ENCODE results near the gene MYO3B.

MYO3B gene

GRCh38 chr2:170155723-170156253 lies 22.2 kb upstream of the MYO3B start:
- H3K4me1 Mint-ChIP-seq (ENCODE audit: low read depth), result no peaks in the 10 kb centered on the region
- no peak overlapping the region for H3K27ac Mint-ChIP-seq
- no peak overlapping the region for H3K4me3 Mint-ChIP-seq
- no peaks in the 10 kb centered on the region for H3K27me3 Mint-ChIP-seq
- H3K36me3 Mint-ChIP-seq, result no peaks in the 10 kb centered on the region
- no peaks in the 10 kb centered on the region for H3K9me3 Mint-ChIP-seq (ENCODE audit: low read depth)

- H3K36me3 Mint-ChIP-seq, result no peaks in the 10 kb centered on the region
- H3K9me3 Mint-ChIP-seq (ENCODE audit: low read depth), result no peaks in the 10 kb centered on the region
Measured at GRCh38 chr2:170156592-170156991, 21.4 kb upstream of the MYO3B start.

GRCh38 chr2:170157025-170157684 lies 20.8 kb upstream of the MYO3B start:
- H3K36me3 Mint-ChIP-seq, result no peaks in the 10 kb centered on the region
- no peak overlapping the region for H3K4me3 Mint-ChIP-seq
- H3K9me3 Mint-ChIP-seq (ENCODE audit: low read depth), result no peaks in the 10 kb centered on the region
- no peaks in the 10 kb centered on the region for H3K27me3 Mint-ChIP-seq
- no peak overlapping the region for H3K27ac Mint-ChIP-seq
- H3K4me1 Mint-ChIP-seq (ENCODE audit: low read depth), result no peaks in the 10 kb centered on the region

More at GRCh38 chr2:170156592-170156991, 21.4 kb upstream of the MYO3B start:
- no peaks in the 10 kb centered on the region for H3K27me3 Mint-ChIP-seq
- no peak overlapping the region for H3K4me3 Mint-ChIP-seq
- no peak overlapping the region for H3K27ac Mint-ChIP-seq
- H3K4me1 Mint-ChIP-seq (ENCODE audit: low read depth), result no peaks in the 10 kb centered on the region

- Mint-ChIP-seq H3K4me1 (ENCODE audit: low read depth) (no peaks in the 10 kb centered on the region), H3K36me3 (no peaks in the 10 kb centered on the region), H3K27me3 (peaks cover 3% of the 10 kb centered on the region), H3K9me3 (ENCODE audit: low read depth) (no peaks in the 10 kb centered on the region), H3K4me3 (no peak overlapping the region), H3K27ac (no peak overlapping the region)
Measured at GRCh38 chr2:170159060-170159459, 18.9 kb upstream of the MYO3B start.

GRCh38 chr2:170161516-170162270 lies 16.3 kb upstream of the MYO3B start:
- Mint-ChIP-seq H3K36me3 (no peaks in the 10 kb centered on the region), H3K4me1 (ENCODE audit: low read depth) (no peaks in the 10 kb centered on the region), H3K27ac (no peak overlapping the region), H3K4me3 (no peak overlapping the region), H3K9me3 (ENCODE audit: low read depth) (no peaks in the 10 kb centered on the region), H3K27me3 (peaks cover 3% of the 10 kb centered on the region)

DNA sequence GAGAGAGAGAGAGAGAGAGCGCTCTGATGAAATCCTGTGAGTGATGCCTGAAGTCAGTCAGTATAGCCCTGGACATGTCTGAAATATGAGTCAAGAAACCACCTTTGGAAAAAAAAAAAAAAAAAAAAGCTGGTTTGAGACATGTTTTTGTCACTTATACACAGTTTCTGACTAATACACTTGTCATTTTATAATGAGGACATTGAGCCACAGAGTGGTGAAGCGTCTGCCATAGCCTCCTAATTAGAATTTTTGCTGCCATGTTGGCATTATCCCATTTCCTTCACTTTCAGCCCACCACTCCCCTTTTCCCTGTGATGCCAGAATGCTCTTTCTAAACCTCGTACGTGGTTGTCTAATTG lies 15.7 kb upstream of the MYO3B start:
- Mint-ChIP-seq H3K27ac (no peak overlapping the region), H3K4me3 (no peak overlapping the region), H3K9me3 (ENCODE audit: low read depth) (no peaks in the 10 kb centered on the region), H3K27me3 (peaks cover 3% of the 10 kb centered on the region), H3K36me3 (no peaks in the 10 kb centered on the region), H3K4me1 (ENCODE audit: low read depth) (no peaks in the 10 kb centered on the region)

- peaks cover 3% of the 10 kb centered on the region for H3K27me3 Mint-ChIP-seq
- H3K4me1 Mint-ChIP-seq (ENCODE audit: low read depth), result no peaks in the 10 kb centered on the region
Measured at GRCh38 chr2:170163411-170164065, 14.4 kb upstream of the MYO3B start.

DNA sequence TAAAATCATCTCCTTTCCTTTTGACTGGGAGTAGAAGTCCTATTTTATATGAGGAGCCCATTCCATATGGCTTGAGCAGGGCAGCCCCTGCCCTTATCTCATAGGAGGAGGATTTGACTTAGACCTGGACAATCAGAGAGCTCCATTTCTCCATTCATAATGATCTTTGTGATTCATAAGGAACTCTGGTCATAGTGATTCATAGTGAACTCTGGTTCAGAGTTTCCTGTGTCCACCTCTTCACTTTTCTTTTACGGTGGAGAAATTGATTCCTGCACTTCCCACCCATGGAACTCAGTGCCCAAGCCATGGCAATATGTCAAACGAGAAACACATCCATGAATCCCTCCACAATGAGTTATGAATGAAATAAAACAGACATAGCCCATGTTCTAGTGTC lies 12.8 kb upstream of the MYO3B start:
- no peaks in the 10 kb centered on the region for H3K36me3 Mint-ChIP-seq
- H3K4me1 Mint-ChIP-seq (ENCODE audit: low read depth), result no peaks in the 10 kb centered on the region
- no peak overlapping the region for H3K4me3 Mint-ChIP-seq
- no peak overlapping the region for H3K27ac Mint-ChIP-seq
- peaks cover 3% of the 10 kb centered on the region for H3K27me3 Mint-ChIP-seq
- H3K9me3 Mint-ChIP-seq (ENCODE audit: low read depth), result no peaks in the 10 kb centered on the region

More at GRCh38 chr2:170163411-170164065, 14.4 kb upstream of the MYO3B start:
- H3K36me3 Mint-ChIP-seq, result no peaks in the 10 kb centered on the region
- no peak overlapping the region for H3K4me3 Mint-ChIP-seq
- H3K27ac Mint-ChIP-seq, result no peak overlapping the region
- H3K9me3 Mint-ChIP-seq (ENCODE audit: low read depth), result no peaks in the 10 kb centered on the region

- Mint-ChIP-seq H3K4me1 (ENCODE audit: low read depth) (no peaks in the 10 kb centered on the region), H3K27me3 (peaks cover 3% of the 10 kb centered on the region), H3K27ac (no peak overlapping the region), H3K9me3 (ENCODE audit: low read depth) (no peaks in the 10 kb centered on the region), H3K4me3 (no peak overlapping the region), H3K36me3 (no peaks in the 10 kb centered on the region)
Measured at GRCh38 chr2:170166735-170167134, 11.2 kb upstream of the MYO3B start.

DNA sequence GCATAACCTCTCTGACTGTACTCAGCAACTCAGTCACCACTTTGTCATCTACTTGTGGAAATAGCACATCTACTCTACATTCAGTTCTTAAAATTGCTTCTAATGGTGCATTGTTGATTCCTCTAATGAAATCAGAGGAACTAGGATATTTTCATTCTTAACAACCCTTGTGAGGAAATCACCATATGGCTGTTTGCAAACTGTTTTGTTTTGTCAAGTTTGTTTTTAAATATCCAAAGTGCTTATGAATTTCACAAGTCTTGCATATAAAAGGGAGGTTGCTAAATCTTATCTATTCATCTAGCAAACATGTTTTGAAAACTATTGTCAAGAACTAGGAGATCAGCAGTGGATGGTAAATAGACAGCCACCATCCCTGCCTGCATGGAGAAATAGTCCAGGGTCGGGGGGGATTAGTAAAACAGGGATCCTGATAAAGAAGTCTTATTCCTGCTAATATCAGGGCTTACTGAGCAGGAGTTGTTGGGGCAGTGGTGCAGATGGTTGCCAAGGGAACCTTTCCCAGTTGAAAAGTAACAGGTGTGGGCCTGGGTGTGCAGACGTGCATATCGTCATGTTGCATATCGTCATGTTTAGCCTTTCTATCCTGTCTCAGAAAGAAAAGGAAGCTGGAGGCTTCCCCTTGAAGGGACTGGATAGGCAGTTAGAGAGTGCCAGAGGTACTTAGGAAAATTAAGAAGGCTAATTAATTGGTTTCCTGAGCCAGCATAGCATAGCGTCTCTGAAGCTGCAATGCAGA lies 7.5 kb upstream of the MYO3B start:
- Mint-ChIP-seq H3K4me1 (ENCODE audit: low read depth) (no peaks in the 10 kb centered on the region), H3K27me3 (no peaks in the 10 kb centered on the region)

GRCh38 chr2:170176212-170176611 lies 1.7 kb upstream of the MYO3B start:
- Mint-ChIP-seq H3K4me3 (no peak overlapping the region), H3K27ac (no peak overlapping the region), H3K4me1 (ENCODE audit: low read depth) (no peaks in the 10 kb centered on the region), H3K9me3 (ENCODE audit: low read depth) (no peaks in the 10 kb centered on the region), H3K27me3 (no peaks in the 10 kb centered on the region), H3K36me3 (no peaks in the 10 kb centered on the region)

More for the DNA sequence above, 7.5 kb upstream of the MYO3B start:
- H3K36me3 Mint-ChIP-seq, result no peaks in the 10 kb centered on the region
- no peaks in the 10 kb centered on the region for H3K9me3 Mint-ChIP-seq (ENCODE audit: low read depth)
- no peak overlapping the region for H3K27ac Mint-ChIP-seq
- no peak overlapping the region for H3K4me3 Mint-ChIP-seq

DNA sequence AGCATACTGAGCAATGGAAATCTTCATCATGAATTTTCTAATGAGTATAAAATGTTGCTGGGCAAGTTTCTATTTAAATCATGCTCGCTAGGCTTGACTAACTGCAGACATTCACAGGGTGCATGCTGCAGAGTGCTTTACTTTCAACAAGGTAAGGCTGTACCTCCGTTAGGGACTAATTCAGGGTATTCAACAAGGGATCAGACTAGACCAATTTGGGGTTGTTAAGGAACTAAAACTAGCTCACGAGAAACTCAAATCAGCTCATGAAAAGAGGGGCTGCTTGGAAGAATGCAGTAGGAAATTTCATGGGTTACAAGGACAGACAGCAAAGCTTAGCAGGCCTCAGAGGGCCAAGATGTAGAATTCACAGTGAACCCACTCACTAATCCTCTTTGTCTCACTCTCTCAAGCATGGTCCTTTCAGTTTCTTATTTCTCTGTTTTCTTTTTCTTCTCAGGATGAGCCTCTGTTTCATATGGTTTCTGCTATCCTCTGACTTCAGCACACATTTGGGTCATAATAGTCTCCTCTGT lies 2.2 kb downstream of the MYO3B start:
- Mint-ChIP-seq H3K4me3 (no peak overlapping the region), H3K9me3 (ENCODE audit: low read depth) (no peaks in the 10 kb centered on the region), H3K27me3 (no peaks in the 10 kb centered on the region), H3K4me1 (ENCODE audit: low read depth) (no peaks in the 10 kb centered on the region), H3K27ac (no peak overlapping the region), H3K36me3 (no peaks in the 10 kb centered on the region)

GRCh38 chr2:170181602-170182001 lies 3.7 kb downstream of the MYO3B start:
- no peak overlapping the region for H3K4me3 Mint-ChIP-seq
- no peak overlapping the region for H3K27ac Mint-ChIP-seq
- peaks cover 13% of the 10 kb centered on the region for H3K9me3 Mint-ChIP-seq (ENCODE audit: low read depth)
- H3K27me3 Mint-ChIP-seq, result peaks cover 2% of the 10 kb centered on the region
- no peaks in the 10 kb centered on the region for H3K4me1 Mint-ChIP-seq (ENCODE audit: low read depth)
- peaks cover 4% of the 10 kb centered on the region for H3K36me3 Mint-ChIP-seq

- Mint-ChIP-seq H3K27me3 (peaks cover 6% of the 10 kb centered on the region), H3K36me3 (peaks cover 6% of the 10 kb centered on the region), H3K4me3 (no peak overlapping the region), H3K27ac (no peak overlapping the region), H3K4me1 (ENCODE audit: low read depth) (no peaks in the 10 kb centered on the region), H3K9me3 (ENCODE audit: low read depth) (peaks cover 31% of the 10 kb centered on the region)
Measured at GRCh38 chr2:170185319-170185718, 7.4 kb downstream of the MYO3B start.
